ENCODE data around the gene GAS7.

Gene GAS7

GRCh38 chr17:9872852-9873251 is 325.6 kb downstream of the GAS7 start:
- Histone ChIP-seq H3K27ac (ENCODE audit: low read depth in 2 of 2, low read length in 2 of 2) (no peak overlapping the region), H3K4me1 (ENCODE audit: control insufficient read depth in 2 of 2, insufficient read depth in 2 of 2, low read length in 2 of 2) (no peaks in the 10 kb centered on the region), H3K4me3 (ENCODE audit: low read length in 2 of 2) (no peak overlapping the region), H3K27me3 (ENCODE audit: control insufficient read depth in 2 of 2, insufficient read depth in 2 of 2, low read length in 2 of 2) (no peaks in the 10 kb centered on the region), H3K9ac (ENCODE audit: low read depth in 1 of 2, low read length in 2 of 2) (no peak overlapping the region), H3K9me3 (ENCODE audit: control insufficient read depth in 2 of 2, low read length in 2 of 2) (no peaks in the 10 kb centered on the region), H3K36me3 (ENCODE audit: control insufficient read depth in 2 of 2, insufficient read depth in 2 of 2, low read length in 2 of 2) (no peaks in the 10 kb centered on the region)

GRCh38 chr17:9868552-9868951 is 329.9 kb downstream of the GAS7 start:
- H3K4me1 ChIP-seq (ENCODE audit: control insufficient read depth in 2 of 2, insufficient read depth in 2 of 2, low read length in 2 of 2), result no peaks in the 10 kb centered on the region
- no peak overlapping the region for H3K4me3 ChIP-seq (ENCODE audit: low read length in 2 of 2)
- H3K9ac ChIP-seq (ENCODE audit: low read depth in 1 of 2, low read length in 2 of 2), result no peak overlapping the region
- H3K27ac ChIP-seq (ENCODE audit: low read depth in 2 of 2, low read length in 2 of 2), result no peak overlapping the region
- no peaks in the 10 kb centered on the region for H3K36me3 ChIP-seq (ENCODE audit: control insufficient read depth in 2 of 2, insufficient read depth in 2 of 2, low read length in 2 of 2)
- no peaks in the 10 kb centered on the region for H3K9me3 ChIP-seq (ENCODE audit: control insufficient read depth in 2 of 2, low read length in 2 of 2)
- H3K27me3 ChIP-seq (ENCODE audit: control insufficient read depth in 2 of 2, insufficient read depth in 2 of 2, low read length in 2 of 2), result no peaks in the 10 kb centered on the region

- Histone ChIP-seq H3K9ac (ENCODE audit: low read depth in 1 of 2, low read length in 2 of 2) (no peak overlapping the region), H3K36me3 (ENCODE audit: control insufficient read depth in 2 of 2, insufficient read depth in 2 of 2, low read length in 2 of 2) (no peaks in the 10 kb centered on the region), H3K4me3 (ENCODE audit: low read length in 2 of 2) (no peak overlapping the region), H3K27ac (ENCODE audit: low read depth in 2 of 2, low read length in 2 of 2) (no peak overlapping the region), H3K9me3 (ENCODE audit: control insufficient read depth in 2 of 2, low read length in 2 of 2) (no peaks in the 10 kb centered on the region), H3K4me1 (ENCODE audit: control insufficient read depth in 2 of 2, insufficient read depth in 2 of 2, low read length in 2 of 2) (no peaks in the 10 kb centered on the region), H3K27me3 (ENCODE audit: control insufficient read depth in 2 of 2, insufficient read depth in 2 of 2, low read length in 2 of 2) (no peaks in the 10 kb centered on the region)
Measured at GRCh38 chr17:9865586-9865985, 332.8 kb downstream of the GAS7 start.

- Histone ChIP-seq H3K4me3 (ENCODE audit: low read length in 2 of 2) (no peak overlapping the region), H3K27ac (ENCODE audit: low read depth in 2 of 2, low read length in 2 of 2) (no peak overlapping the region), H3K9ac (ENCODE audit: low read depth in 1 of 2, low read length in 2 of 2) (no peak overlapping the region), H3K27me3 (ENCODE audit: control insufficient read depth in 2 of 2, insufficient read depth in 2 of 2, low read length in 2 of 2) (no peaks in the 10 kb centered on the region), H3K9me3 (ENCODE audit: control insufficient read depth in 2 of 2, low read length in 2 of 2) (no peaks in the 10 kb centered on the region), H3K4me1 (ENCODE audit: control insufficient read depth in 2 of 2, insufficient read depth in 2 of 2, low read length in 2 of 2) (no peaks in the 10 kb centered on the region), H3K36me3 (ENCODE audit: control insufficient read depth in 2 of 2, insufficient read depth in 2 of 2, low read length in 2 of 2) (no peaks in the 10 kb centered on the region)
Measured at GRCh38 chr17:9862949-9863348, 335.5 kb downstream of the GAS7 start.

- no peaks in the 10 kb centered on the region for H3K27me3 ChIP-seq (ENCODE audit: control insufficient read depth in 2 of 2, insufficient read depth in 2 of 2, low read length in 2 of 2)
- H3K9me3 ChIP-seq (ENCODE audit: control insufficient read depth in 2 of 2, low read length in 2 of 2), result no peaks in the 10 kb centered on the region
- no peak overlapping the region for H3K4me3 ChIP-seq (ENCODE audit: low read length in 2 of 2)
- no peak overlapping the region for H3K9ac ChIP-seq (ENCODE audit: low read depth in 1 of 2, low read length in 2 of 2)
- H3K27ac ChIP-seq (ENCODE audit: low read depth in 2 of 2, low read length in 2 of 2), result no peak overlapping the region
- H3K36me3 ChIP-seq (ENCODE audit: control insufficient read depth in 2 of 2, insufficient read depth in 2 of 2, low read length in 2 of 2), result no peaks in the 10 kb centered on the region
- no peaks in the 10 kb centered on the region for H3K4me1 ChIP-seq (ENCODE audit: control insufficient read depth in 2 of 2, insufficient read depth in 2 of 2, low read length in 2 of 2)
Measured at GRCh38 chr17:9862220-9862619, 336.2 kb downstream of the GAS7 start.

DNA sequence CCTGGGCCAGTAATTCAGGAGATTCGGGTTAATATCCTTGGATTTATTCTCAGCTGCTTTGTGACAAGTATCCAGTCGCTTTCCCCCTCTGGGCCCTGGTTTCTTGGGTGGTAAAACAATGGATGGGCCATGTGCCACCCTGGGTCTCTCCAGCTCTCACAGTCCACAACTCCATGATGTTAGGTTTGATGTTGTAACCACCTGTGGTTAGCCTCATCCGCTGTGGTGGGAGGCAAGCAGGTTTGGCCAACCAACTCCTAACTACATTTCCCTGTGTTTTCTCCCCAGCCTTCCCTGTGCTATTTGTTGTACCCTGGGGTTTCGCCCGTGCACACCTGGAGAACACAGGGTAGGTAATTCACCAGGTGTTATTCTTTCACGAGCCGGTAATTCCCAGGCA is 337.6 kb downstream of the GAS7 start:
- no peaks in the 10 kb centered on the region for H3K4me1 ChIP-seq (ENCODE audit: control insufficient read depth in 2 of 2, insufficient read depth in 2 of 2, low read length in 2 of 2)
- no peak overlapping the region for H3K27ac ChIP-seq (ENCODE audit: low read depth in 2 of 2, low read length in 2 of 2)
- no peaks in the 10 kb centered on the region for H3K27me3 ChIP-seq (ENCODE audit: control insufficient read depth in 2 of 2, insufficient read depth in 2 of 2, low read length in 2 of 2)
- no peak overlapping the region for H3K4me3 ChIP-seq (ENCODE audit: low read length in 2 of 2)
- no peaks in the 10 kb centered on the region for H3K36me3 ChIP-seq (ENCODE audit: control insufficient read depth in 2 of 2, insufficient read depth in 2 of 2, low read length in 2 of 2)
- no peaks in the 10 kb centered on the region for H3K9me3 ChIP-seq (ENCODE audit: control insufficient read depth in 2 of 2, low read length in 2 of 2)
- H3K9ac ChIP-seq (ENCODE audit: low read depth in 1 of 2, low read length in 2 of 2), result no peak overlapping the region
